CD4-positive, alpha-beta T cell treated with Interleukin-6 at 100 ng/mL for 8 hours (primary cell): ENCODE results near the gene ZNF3.

Experiments used
- DNase-seq: peaks from one replicate; pipeline ENCODE4 v3.0.0-alpha.2; 2020; ENCODE audit warnings: mixed read lengths, low spot score

The ZNF3 gene

DNA sequence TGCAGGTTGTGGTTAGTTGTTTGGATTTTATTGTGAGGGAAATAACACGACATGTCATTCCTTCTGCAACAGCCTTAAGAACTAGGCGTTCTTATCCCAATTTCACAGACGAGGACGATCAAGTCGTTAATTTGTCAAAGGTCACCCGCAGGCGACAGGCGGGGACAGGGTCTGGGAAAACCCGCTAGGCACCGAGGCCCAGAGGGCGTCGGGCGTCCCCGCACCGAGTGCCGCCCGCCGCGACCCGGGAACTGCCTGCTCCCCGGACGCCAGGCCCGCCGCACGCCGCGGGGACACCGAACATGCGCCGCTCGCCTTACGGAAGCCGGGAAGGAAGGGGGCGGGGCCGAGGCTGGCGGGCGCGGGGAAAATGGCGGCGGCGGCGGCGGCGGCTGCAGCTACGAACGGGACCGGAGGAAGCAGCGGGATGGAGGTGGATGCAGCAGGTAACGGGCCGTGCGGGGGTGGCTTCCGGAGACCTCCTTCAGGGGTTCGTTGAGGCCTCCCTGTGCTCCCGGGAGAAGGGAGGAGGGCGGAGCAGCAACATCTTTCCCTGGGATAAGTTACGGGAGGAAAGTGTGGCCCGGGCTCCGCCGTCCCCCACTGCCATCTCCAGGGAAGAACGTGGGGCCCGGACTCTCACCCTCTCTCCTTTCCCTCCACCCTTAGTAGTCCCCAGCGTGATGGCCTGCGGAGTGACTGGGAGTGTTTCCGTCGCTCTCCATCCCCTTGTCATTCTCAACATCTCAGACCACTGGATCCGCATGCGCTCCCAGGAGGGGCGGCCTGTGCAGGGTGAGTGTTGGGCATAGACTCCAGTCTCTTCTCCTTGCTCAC lies 7.3 kb upstream of the ZNF3 start, which contains the start of gene COPS6:
Gene COPS6, plus strand, starts transcription at position 349 of the 837 bp plus-strand sequence. Its CDS starts 22 bp downstream, at position 371.
- DNase-seq = peak; percentile 80

GRCh38 chr7:100088095-100088620 lies 6.6 kb upstream of the ZNF3 start:
- no peak for DNase-seq

DNA sequence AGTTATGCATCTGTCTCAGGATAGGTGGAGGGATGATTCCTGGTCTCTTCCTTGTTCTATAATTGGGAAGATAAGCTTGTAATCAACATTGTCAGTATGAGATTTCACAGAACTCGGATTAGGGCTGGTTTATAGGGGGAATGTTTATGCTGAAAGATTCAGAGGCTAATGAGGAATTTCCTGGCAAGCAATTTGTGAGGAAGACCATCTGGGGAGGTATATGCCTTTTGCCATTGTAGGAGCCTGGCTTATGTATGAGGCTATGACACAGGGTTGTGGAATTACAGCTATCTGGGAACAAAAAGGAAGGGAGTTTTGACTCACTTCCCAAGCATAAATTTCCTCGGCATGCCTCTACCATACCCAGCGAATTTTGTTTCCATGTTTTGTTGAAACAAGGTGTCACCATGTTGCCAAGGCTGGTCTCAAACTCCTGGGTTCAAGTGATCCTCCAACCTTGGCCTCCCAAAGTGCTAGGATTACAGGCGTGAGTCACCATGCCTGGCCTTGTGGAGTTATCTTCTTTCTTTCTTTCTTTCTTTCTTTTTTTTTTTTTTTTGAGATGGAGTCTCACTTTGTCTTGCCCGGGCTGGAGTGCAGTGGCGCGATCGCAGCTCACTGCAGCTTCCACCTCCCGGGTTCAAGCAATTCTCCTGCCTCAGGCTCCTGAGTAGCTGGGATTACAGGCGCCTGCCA lies 5.7 kb upstream of the ZNF3 start:
- DNase-seq = no peak

- DNase-seq = no peak
These were observed 4.0 kb upstream of the ZNF3 start for GRCh38 chr7:100085515-100085914.

DNA sequence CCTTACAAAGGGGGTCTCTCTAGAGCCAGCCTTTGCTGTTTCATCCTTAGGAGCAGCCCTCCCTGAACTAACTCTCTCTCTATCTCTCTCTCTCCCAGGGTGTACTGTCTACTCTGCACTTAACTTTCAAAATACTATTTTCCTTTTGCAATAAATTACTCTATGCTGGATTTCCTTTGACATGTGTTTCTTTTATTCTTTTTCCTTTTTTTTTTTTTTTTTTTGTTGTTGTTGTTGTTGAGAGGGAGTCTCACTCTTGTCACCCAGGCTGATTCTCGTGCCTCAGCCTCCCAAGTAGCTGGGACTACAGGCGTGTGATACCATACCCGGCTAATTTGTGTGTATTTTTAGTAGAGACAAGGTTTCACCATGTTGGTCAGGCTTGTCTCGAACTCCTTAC lies 1.5 kb upstream of the ZNF3 start:
- DNase-seq = no peak

GRCh38 chr7:100080907-100081534 lies 502 bp downstream of the ZNF3 start:
- no peak for DNase-seq

DNA sequence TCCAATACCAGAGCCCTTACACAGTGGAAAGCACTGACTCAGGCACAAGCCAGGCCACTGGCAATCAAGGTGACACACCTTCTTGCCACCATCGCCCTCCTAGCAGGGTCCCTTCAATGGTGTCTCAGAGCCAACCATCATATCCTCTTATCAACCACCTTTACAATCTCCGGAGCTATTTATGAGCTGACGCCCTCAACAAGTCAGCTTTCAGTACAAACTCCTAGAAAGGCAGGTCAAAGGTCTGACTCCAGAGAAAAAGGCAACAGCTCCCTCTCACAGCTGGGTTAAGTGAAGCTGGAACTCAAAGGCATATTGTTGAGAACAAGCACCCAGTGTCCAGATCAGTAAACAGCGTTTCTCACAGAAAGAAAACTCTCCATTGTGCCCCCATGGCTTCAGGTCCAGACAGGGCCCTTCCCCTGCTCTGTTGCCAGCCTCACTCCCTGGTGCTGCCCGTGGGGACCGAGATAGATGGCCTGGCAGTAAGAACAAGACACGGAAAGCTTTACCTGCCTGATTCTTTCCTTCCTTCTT lies 2.4 kb downstream of the ZNF3 start:
- no peak for DNase-seq

DNA sequence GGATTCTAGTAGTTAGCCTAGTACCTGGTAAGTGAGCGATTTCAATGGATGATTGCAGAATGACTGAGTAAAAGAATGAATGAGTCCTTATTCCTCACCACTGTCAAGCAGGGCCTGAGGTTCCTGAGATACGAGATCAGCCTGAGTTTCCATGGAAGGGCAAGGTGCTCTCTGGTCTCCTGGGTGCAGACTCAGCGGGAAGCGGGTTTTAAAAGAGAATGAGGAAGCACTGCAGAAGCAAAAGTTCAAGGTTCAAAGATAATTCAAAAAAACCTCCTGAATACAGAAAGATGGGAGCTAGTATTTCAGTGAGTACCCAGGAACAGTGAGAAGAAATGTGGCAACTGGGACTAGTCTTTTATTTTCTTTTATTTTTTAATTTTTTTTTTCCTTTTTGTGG lies 4.3 kb downstream of the ZNF3 start:
- DNase-seq = no peak

GRCh38 chr7:100075418-100075817 lies 6.1 kb downstream of the ZNF3 start:
- DNase-seq = no peak

GRCh38 chr7:100074841-100075240 lies 6.7 kb downstream of the ZNF3 start:
- DNase-seq = no peak

DNA sequence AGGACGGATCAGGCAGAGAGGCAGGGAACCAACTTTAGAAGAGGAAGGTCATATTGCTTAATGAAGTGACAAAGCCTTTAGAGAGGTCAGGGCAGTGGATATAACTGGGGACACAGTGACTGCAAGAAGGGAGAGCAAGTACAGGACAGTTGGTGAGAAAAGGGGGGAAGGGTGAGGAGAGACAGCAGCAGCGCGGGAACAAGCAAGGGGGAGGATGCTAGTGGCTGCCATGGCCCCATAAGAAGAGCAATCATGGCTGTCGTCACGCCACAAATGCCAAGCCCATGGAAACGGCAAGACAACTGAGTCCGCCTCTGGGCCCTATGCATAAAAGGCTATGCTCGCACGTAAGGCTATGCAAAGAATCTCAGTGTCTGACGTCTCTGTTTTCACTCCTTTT lies 9.1 kb downstream of the ZNF3 start:
- no peak for DNase-seq

DNA sequence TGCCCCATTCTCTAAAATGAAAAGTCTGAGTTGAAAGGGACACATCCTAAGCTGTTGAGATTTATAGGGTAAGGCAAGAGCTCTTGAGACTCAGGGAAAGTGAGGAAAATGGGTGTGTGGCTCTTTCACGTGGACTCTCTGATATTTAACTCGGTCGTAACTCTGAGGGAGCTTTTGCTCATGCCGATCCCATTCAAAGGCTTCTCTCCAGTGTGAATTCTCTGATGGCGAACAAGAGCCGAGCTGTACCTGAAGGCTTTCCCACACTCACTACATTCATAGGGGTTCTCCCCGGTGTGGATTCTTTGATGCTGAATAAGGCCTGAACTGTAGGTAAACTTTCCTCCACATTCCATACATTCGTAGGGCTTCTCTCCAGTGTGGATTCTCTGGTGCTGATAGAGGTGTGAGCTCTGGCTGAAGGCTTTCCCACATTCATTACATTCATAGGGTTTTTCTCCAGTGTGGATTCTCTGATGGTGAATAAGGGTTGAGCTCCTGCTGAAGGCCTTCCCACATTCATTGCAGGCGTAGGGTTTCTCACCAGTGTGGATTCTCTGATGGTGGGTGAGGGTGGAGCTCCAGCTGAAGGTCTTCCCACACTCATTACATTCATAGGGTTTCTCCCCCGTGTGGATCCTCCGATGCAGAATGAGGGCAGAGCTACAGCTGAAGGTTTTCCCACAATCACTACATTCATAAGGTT lies 10.4 kb downstream of the ZNF3 start:
- no peak for DNase-seq

- DNase-seq = no peak
These were observed 11.5 kb downstream of the ZNF3 start for GRCh38 chr7:100069991-100070390.

- no peak for DNase-seq
These were observed 14.6 kb downstream of the ZNF3 start for GRCh38 chr7:100066953-100067352.

- no peak for DNase-seq
These were observed 15.9 kb downstream of the ZNF3 start for GRCh38 chr7:100065452-100066186.

- DNase-seq = no peak
These were observed 17.4 kb downstream of the ZNF3 start for GRCh38 chr7:100064162-100064561.

DNA sequence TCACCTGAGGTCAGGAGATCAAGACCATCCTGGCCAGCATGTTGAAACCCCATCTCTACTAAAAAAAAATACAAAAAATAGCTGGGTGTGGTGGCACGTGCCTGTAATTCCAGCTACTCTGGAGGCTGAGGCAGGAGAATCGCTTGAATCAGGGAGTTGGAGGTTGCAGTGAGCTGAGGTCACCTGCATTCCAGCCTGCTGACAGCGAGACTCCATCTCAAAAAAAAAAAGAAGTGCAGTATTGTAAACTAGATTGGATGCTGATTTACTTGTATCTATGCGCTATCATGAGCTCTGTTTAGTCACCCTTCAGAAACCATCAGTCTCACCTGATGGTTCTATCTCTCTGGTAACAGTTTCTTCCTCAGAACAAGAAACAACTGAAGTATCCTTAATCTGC lies 18.1 kb downstream of the ZNF3 start:
- no peak for DNase-seq

DNA sequence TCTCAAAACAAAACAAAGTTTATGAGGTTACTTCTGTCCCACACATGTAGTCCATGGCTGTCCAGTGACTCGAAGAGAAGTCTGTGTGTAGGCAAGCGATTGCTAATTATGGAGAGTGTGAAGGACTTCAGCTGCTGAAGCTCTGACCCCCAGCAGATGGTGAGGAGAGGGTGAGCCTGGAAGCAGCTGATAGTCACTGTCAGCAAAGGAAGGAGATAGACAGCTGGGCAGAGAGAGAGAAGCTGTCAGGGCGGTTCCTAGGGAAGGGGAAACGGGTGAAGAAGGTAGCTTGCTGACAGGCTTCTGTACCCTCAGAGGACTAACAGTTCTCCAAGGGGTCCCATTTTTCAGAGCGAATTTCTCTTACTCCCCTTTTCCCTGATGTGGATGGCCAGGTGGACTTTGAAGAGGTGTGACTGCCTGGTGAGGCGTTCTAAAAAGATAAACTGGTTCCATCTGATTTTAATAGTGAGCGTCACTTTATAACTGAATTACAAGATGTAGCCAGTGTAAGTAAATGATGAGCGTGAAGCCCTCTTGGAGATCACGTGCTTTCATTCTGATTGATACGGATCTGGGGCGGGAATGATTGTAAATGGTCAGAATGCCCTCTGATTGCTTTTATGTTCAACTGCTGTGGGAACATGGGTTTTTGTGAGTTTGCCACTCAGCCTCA lies 19.9 kb downstream of the ZNF3 start:
- no peak for DNase-seq

DNA sequence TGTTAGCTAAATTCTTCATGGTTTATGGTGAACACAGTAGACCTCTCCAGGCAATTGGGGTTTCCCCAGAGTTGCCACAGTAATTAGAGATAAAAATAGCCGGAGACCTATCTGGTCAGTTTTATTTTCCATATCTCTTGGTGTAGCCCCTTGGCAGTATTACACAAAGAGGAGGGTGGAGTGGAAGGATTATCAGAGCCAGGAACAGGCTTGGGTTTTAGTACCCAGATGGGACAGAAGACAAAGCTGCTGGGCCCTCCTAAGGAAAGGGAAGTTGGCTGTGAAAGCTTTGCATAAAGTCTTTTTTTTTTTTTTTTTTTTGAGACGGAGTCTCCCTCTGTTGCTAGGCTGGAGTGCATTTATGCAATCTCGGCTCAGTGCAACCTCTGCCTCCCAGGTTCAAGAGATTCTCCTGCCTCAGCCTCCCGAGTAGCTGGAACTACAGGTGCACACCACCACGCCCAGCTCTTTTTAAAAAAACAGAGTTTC lies 22.2 kb downstream of the ZNF3 start:
- DNase-seq = no peak

DNA sequence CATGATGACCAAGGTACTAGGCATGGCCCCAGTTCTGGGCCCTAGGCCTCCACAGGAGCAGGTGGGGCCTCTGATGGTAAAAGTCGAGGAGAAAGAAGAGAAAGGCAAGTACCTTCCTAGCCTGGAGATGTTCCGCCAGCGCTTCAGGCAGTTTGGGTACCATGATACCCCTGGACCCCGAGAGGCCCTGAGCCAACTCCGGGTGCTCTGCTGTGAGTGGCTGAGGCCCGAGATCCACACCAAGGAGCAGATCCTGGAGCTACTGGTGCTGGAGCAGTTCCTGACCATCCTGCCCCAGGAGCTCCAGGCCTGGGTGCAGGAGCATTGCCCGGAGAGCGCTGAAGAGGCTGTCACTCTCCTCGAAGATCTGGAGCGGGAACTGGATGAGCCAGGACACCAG lies 24.5 kb downstream of the ZNF3 start:
- DNase-seq = no peak
